Large intestine (tissue), 3 donors: ENCODE data around the gene CAMK2G. TPM values are rescaled to one million over a fixed set of nuclear protein-coding genes. Genes with fewer than 3 reads are reported as not detected.
A peak's percentile ranks its signal among the peaks of the same experiment; 100 is the strongest.

Experiments
- DNase-seq, 2 donors: peaks; one replicate each; pipeline versions ENCODE4 v3.0.0 to v3.0.0-alpha.2; 2013
- H3K27ac ChIP-seq: one replicate; pipeline ENCODE4 v1.5.1; 2013; ENCODE audit warnings: low read length
- H3K27me3 ChIP-seq: 2 replicates; pipeline ENCODE4 v1.6.1; 2013; ENCODE audit warnings: low read length; ENCODE audit not compliant: control insufficient read depth, insufficient read depth
- H3K36me3 ChIP-seq: 2 replicates; pipeline ENCODE4 v1.6.1; 2013; ENCODE audit warnings: low read length; ENCODE audit not compliant: control insufficient read depth, insufficient read depth
- H3K4me1 ChIP-seq: one replicate; pipeline ENCODE4 v1.6.1; 2013; ENCODE audit warnings: low read length; ENCODE audit not compliant: control insufficient read depth, insufficient read depth
- H3K4me3 ChIP-seq: one replicate; pipeline ENCODE4 v1.5.1; 2013; ENCODE audit warnings: low read length
- H3K9me3 ChIP-seq: one replicate; pipeline ENCODE4 v1.6.1; 2013; ENCODE audit warnings: mild to moderate bottlenecking, low read depth, low read length, moderate library complexity; ENCODE audit not compliant: control insufficient read depth
- WGBS: methylation state at CpG from one replicate; pipeline ENCODE4 v1.1.5; 2013; ENCODE audit warnings: low lambda C conversion rate; ENCODE audit not compliant: insufficient coverage; 5-methylcytosine and 5-hydroxymethylcytosine counted together
- polyA plus RNA-seq: library from polyadenylated mRNA; unstranded; fragments of 120-200 nt; gene quantifications from one replicate; pipeline ENCODE4 v1.2.1, GENCODE V29; 2013

Gene CAMK2G
- polyA plus RNA-seq, 1 donor: 44.6 TPM

DNA sequence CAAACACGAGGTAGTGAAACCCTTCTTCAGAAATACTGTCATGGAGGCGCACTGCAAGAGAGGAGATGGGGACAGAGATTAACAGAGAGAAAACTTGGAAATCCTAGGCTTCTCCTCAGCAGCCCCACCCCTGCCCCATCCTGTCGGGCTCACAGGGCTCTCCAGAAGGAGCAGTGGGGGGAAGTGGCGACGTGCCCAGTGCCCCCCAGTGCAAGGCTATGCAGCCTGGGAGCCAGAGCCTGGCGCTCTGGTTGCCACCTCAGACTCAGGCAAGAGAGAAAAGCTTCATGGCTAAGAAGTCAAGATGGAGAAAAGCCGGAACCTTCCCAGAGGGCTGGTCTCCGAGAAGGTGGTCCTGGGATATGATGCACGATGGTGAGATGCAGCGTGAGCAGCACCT, 21.2 kb downstream of the CAMK2G start:
- Histone ChIP-seq H3K4me3 (no peak overlapping the region), H3K4me1 (peaks cover 23% of the 10 kb centered on the region), H3K36me3 (peaks cover 75% of the 10 kb centered on the region), H3K27me3 (no peaks in the 10 kb centered on the region), H3K27ac (no peak overlapping the region), H3K9me3 (no peaks in the 10 kb centered on the region)
- WGBS: no CpG with 5 or more reads among the region's 10 CpGs
- DNase-seq: no peak

DNA sequence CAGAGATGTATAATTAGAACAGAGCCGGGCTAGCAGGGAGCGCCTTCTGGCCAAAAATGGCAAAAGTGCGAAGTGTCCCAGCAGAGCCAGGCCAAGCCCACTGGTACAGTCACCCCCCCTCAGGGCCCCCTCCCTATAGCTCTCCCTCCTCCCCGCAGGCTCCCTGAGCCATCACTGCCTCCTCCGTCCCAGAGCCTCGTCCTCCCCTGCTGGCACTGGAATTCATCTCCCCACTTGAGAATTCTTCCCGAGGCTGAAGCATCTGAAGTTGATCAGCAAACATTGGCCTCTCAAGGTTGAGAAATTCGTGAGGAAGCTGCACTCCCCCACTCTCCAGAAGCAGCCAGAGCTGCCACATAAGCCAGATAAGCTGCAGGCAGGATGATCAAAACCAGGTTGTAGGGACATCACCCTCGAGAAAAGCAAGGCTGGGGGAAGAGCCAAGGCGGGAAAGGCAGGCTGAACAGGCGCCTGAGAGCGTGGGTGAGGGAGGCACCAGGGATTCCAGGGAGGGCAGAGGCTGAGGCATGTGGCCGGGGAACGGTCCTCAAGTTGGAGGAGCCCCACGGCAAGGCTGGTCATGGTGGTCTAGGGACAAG, 23.4 kb downstream of the CAMK2G start:
- peaks cover 86% of the 10 kb centered on the region for H3K36me3 ChIP-seq
- H3K4me3 ChIP-seq: no peak overlapping the region
- H3K27ac ChIP-seq: peak overlapping the region; percentile 32
- H3K27me3 ChIP-seq: no peaks in the 10 kb centered on the region
- no peaks in the 10 kb centered on the region for H3K9me3 ChIP-seq
- H3K4me1 ChIP-seq: peaks cover 19% of the 10 kb centered on the region
- 60% methylated on average over 3 of the region's 15 CpGs for WGBS
- DNase-seq: no peak

- no peaks in the 10 kb centered on the region for H3K9me3 ChIP-seq
- peaks cover 87% of the 10 kb centered on the region for H3K36me3 ChIP-seq
- peaks cover 16% of the 10 kb centered on the region for H3K4me1 ChIP-seq
- H3K27me3 ChIP-seq: no peaks in the 10 kb centered on the region
- H3K27ac ChIP-seq: peak overlapping the region; percentile 32
- no peak overlapping the region for H3K4me3 ChIP-seq
- DNase-seq: no peak
- WGBS: no CpG with 5 or more reads among the region's 8 CpGs
Measured at GRCh38 chr10:73850211-73850610, 24.1 kb downstream of the CAMK2G start.

DNA sequence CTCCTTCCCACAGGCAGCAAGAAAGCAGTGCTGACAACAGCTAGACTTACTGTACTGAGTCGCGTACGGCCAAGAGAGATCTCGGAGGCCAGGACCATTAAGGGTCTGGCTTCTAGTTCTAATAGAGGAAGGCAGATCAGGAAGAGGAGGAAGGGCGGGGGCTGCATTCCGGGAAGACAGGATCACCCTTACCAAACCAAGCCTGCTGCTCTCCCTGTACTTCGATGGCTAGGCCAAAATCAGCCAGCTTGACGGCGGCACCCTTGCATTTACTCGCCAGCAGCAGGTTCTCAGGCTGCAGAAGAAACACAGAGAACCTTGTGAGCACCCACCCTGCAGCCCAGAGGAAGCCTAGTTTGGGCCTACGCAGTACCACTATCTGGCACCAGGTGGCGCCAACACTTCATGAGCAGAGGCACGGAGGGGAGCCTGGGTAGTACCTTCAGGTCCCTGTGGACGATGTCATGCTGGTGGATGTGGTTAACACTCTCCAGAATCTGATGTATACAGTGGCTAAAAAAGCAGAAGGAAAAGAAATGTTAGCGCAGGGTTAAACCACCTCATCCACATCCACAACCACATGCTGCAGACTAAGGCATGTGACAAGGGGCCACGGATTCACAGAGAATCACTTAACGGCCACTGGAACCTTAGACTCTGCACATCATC, 25.4 kb downstream of the CAMK2G start:
- Histone ChIP-seq H3K4me1 (peaks cover 4% of the 10 kb centered on the region), H3K36me3 (peaks cover 85% of the 10 kb centered on the region), H3K27me3 (no peaks in the 10 kb centered on the region), H3K9me3 (no peaks in the 10 kb centered on the region), H3K4me3 (no peak overlapping the region), H3K27ac (no peak overlapping the region)
- 40% methylated on average over 1 of the region's 17 CpGs for WGBS
- DNase-seq: peak; percentile 67 to 71

DNA sequence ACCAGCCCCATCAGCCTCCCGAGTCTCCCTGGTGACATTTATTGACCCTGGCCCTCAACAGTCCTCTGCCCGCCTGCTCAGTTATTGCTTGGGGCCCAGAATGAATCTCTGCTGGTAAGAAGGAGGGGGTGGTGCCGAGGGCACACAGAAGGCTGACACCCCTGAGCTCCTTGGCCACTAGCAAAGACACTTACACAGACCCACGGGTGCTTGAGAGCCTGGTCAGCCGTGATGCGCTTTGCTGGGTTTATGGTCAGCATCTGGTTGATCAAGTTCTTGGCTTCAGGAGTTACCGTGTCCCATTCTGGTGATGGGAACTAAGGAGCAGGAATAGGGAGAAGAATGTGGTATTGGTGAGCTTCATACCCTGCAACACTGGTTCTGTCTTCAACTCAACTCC, 27.3 kb downstream of the CAMK2G start:
- no peaks in the 10 kb centered on the region for H3K9me3 ChIP-seq
- H3K27ac ChIP-seq: no peak overlapping the region
- no peak for DNase-seq
- no peaks in the 10 kb centered on the region for H3K27me3 ChIP-seq
- WGBS: no CpG with 5 or more reads among the region's 7 CpGs
- no peak overlapping the region for H3K4me3 ChIP-seq
- H3K36me3 ChIP-seq: peaks cover 85% of the 10 kb centered on the region
- no peaks in the 10 kb centered on the region for H3K4me1 ChIP-seq

DNA sequence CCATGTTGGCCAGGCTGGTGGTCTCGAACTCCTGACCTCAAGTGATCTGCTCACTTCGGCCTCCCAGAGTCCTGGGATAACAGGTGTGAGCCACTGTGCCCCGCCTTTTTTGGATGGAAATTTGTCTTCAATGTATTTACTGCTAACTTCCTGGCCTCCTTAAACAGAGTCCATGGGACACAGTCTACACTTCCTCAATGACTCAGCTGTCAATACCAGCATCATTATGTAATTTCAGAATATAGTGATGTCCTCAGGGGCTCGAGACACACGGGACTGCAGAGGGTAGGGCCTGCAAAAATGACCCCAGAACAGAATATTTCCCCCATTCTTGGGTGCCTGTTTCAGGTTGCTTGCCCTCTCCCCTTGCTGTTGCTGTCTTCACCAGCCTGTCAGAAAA, 31.1 kb downstream of the CAMK2G start:
- H3K27me3 ChIP-seq: no peaks in the 10 kb centered on the region
- no peaks in the 10 kb centered on the region for H3K4me1 ChIP-seq
- H3K36me3 ChIP-seq: peaks cover 86% of the 10 kb centered on the region
- DNase-seq: no peak
- no CpG with 5 or more reads among the region's 5 CpGs for WGBS
- H3K27ac ChIP-seq: no peak overlapping the region
- H3K4me3 ChIP-seq: no peak overlapping the region
- H3K9me3 ChIP-seq: no peaks in the 10 kb centered on the region

DNA sequence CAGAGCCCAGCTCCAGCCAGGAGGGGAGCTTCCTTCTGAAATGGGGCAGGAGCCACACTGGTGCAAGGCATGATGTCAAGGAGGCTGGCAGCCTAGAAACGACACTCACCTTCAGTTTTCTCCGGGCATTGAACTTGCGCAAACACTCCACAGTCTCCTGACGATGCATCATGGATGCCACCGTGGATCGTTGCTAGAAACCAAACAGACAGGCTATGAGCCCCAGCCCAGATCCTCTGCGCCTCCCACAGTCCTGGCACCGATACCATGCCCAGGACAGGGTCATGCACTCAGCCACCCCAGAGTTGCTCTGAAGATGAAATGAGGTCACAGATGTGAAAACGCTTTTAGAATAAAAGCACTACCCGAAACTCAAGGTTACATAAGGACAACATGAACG, 32.0 kb downstream of the CAMK2G start:
- no peaks in the 10 kb centered on the region for H3K4me1 ChIP-seq
- DNase-seq: no peak
- no peaks in the 10 kb centered on the region for H3K9me3 ChIP-seq
- H3K27me3 ChIP-seq: no peaks in the 10 kb centered on the region
- no peak overlapping the region for H3K27ac ChIP-seq
- 100% methylated on average over 3 of the region's 11 CpGs for whole genome bisulfite sequencing
- no peak overlapping the region for H3K4me3 ChIP-seq
- H3K36me3 ChIP-seq: peaks cover 86% of the 10 kb centered on the region

GRCh38 chr10:73841526-73842285, 32.6 kb downstream of the CAMK2G start:
- Histone ChIP-seq H3K4me1 (no peaks in the 10 kb centered on the region), H3K4me3 (no peak overlapping the region), H3K27ac (no peak overlapping the region), H3K27me3 (no peaks in the 10 kb centered on the region), H3K36me3 (peaks cover 84% of the 10 kb centered on the region), H3K9me3 (no peaks in the 10 kb centered on the region)
- no CpG with 5 or more reads among the region's 9 CpGs for WGBS
- DNase-seq: no peak

GRCh38 chr10:73841061-73841421, 33.3 kb downstream of the CAMK2G start:
- Histone ChIP-seq H3K9me3 (no peaks in the 10 kb centered on the region), H3K36me3 (peaks cover 84% of the 10 kb centered on the region), H3K27me3 (no peaks in the 10 kb centered on the region), H3K27ac (no peak overlapping the region), H3K4me3 (no peak overlapping the region), H3K4me1 (no peaks in the 10 kb centered on the region)
- no CpG with 5 or more reads among the region's 9 CpGs for WGBS
- DNase-seq: no peak

DNA sequence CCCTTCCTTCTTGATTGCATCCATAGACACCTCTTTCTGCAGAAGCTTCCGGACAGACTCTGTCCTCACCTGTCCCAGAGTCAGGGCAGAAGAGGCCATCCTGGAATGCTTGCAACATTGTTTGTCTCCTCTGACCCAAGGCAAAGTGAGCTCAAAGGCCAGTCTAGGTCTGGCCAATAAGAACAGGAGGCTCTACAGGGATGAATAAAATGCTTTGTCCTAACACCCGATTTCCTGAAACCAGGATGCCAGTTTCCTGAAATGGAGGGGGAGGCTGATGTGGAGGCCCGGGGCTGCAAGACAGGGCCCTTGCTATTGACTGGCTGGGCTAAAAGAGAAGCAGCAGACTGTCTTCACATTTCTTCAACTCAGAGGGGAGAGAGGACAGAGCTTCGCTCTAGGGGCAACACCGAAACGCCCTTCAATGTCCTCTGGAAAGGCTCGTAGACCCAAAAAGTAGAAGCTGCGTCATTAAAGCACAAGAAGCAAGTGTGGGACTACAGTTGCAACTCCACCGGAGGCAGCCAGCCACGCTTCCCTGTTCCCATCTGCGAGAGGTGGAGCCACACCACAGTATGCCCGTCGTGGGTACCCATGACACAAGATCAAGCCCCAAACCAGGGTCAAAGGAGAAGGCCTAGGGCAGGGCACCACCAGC, 33.8 kb downstream of the CAMK2G start:
- peaks cover 84% of the 10 kb centered on the region for H3K36me3 ChIP-seq
- no peak for DNase-seq
- no CpG with 5 or more reads among the region's 13 CpGs for WGBS
- no peak overlapping the region for H3K27ac ChIP-seq
- H3K9me3 ChIP-seq: no peaks in the 10 kb centered on the region
- H3K4me1 ChIP-seq: no peaks in the 10 kb centered on the region
- H3K4me3 ChIP-seq: no peak overlapping the region
- no peaks in the 10 kb centered on the region for H3K27me3 ChIP-seq
